C4-2B (cell line): ENCODE measurements around the gene CTSH.

ENCODE experiments used
- ZFX ChIP-seq: fragments of 450-650 bp; IDR thresholded peaks from 2 replicates; pipeline ENCODE4 v1.6.1; 2017
- TF ChIP-seq, protein P1 (sequence below): fragments of 450-650 bp; conservative IDR thresholded peaks from 2 replicates; pipeline ENCODE4 v1.5.1; 2017; ENCODE audit warnings: mild to moderate bottlenecking

- TF ChIP-seq, protein P1, sequence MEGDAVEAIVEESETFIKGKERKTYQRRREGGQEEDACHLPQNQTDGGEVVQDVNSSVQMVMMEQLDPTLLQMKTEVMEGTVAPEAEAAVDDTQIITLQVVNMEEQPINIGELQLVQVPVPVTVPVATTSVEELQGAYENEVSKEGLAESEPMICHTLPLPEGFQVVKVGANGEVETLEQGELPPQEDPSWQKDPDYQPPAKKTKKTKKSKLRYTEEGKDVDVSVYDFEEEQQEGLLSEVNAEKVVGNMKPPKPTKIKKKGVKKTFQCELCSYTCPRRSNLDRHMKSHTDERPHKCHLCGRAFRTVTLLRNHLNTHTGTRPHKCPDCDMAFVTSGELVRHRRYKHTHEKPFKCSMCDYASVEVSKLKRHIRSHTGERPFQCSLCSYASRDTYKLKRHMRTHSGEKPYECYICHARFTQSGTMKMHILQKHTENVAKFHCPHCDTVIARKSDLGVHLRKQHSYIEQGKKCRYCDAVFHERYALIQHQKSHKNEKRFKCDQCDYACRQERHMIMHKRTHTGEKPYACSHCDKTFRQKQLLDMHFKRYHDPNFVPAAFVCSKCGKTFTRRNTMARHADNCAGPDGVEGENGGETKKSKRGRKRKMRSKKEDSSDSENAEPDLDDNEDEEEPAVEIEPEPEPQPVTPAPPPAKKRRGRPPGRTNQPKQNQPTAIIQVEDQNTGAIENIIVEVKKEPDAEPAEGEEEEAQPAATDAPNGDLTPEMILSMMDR, result no peak
- TF ChIP-seq ZFX, result no peak
Observed at GRCh38 chr15:78987556-78988360, 42.9 kb upstream of the CTSH start.
